ENCODE data around the gene THUMPD3. TPM values are rescaled to one million over a fixed set of nuclear protein-coding genes. Genes with fewer than 3 reads are reported as not detected.

Gene THUMPD3
- total and polyA plus RNA-seq, 9 of the 15 experiments (the other 6 are each of a cell fraction or from before 2014, with no cell fraction given), result 58.3 to 132 (median 113) TPM

- TF ChIP-seq, protein P1, sequence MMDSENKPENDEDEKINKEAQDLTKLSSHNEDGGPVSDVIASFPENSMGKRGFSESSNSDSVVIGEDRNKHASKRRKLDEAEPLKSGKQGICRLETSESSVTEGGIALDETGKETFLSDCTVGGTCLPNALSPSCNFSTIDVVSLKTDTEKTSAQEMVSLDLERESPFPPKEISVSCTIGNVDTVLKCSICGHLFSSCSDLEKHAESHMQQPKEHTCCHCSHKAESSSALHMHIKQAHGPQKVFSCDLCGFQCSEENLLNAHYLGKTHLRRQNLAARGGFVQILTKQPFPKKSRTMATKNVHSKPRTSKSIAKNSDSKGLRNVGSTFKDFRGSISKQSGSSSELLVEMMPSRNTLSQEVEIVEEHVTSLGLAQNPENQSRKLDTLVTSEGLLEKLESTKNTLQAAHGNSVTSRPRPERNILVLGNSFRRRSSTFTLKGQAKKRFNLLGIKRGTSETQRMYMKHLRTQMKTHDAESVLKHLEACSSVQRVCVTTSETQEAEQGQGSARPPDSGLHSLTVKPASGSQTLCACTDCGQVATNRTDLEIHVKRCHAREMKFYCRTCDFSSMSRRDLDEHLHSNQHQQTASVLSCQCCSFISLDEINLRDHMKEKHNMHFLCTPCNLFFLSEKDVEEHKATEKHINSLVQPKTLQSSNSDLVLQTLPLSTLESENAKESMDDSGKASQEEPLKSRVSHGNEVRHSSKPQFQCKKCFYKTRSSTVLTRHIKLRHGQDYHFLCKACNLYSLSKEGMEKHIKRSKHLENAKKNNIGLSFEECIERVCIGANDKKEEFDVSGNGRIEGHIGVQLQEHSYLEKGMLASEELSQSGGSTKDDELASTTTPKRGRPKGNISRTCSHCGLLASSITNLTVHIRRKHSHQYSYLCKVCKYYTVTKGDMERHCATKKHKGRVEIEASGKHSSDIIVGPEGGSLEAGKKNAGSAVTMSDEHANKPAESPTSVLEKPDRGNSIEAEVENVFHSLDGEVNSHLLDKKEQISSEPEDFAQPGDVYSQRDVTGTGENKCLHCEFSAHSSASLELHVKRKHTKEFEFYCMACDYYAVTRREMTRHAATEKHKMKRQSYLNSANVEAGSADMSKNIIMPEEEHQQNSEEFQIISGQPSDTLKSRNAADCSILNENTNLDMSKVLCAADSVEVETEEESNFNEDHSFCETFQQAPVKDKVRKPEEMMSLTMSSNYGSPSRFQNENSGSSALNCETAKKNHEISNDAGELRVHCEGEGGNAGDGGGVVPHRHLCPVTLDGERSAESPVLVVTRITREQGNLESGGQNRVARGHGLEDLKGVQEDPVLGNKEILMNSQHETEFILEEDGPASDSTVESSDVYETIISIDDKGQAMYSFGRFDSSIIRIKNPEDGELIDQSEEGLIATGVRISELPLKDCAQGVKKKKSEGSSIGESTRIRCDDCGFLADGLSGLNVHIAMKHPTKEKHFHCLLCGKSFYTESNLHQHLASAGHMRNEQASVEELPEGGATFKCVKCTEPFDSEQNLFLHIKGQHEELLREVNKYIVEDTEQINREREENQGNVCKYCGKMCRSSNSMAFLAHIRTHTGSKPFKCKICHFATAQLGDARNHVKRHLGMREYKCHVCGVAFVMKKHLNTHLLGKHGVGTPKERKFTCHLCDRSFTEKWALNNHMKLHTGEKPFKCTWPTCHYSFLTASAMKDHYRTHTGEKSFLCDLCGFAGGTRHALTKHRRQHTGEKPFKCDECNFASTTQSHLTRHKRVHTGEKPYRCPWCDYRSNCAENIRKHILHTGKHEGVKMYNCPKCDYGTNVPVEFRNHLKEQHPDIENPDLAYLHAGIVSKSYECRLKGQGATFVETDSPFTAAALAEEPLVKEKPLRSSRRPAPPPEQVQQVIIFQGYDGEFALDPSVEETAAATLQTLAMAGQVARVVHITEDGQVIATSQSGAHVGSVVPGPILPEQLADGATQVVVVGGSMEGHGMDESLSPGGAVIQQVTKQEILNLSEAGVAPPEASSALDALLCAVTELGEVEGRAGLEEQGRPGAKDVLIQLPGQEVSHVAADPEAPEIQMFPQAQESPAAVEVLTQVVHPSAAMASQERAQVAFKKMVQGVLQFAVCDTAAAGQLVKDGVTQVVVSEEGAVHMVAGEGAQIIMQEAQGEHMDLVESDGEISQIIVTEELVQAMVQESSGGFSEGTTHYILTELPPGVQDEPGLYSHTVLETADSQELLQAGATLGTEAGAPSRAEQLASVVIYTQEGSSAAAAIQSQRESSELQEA (IDR thresholded peaks at IDR 0.05; ENCODE audit: low read depth), result no peak
- TF ChIP-seq ZNF76 (CRISPR knock-in tag; IDR thresholded peaks at IDR 0.05; ENCODE audit: borderline replicate concordance), result no peak
- TF ChIP-seq ZFX (CRISPR knock-in tag; IDR thresholded peaks at IDR 0.05), result no peak
- no peak for TF ChIP-seq FOXA1 (IDR thresholded peaks at IDR 0.05; ENCODE audit: borderline replicate concordance)
- TF ChIP-seq ZBTB49 (CRISPR knock-in tag; IDR thresholded peaks at IDR 0.05; ENCODE audit: borderline replicate concordance), result no peak
Observed at GRCh38 chr3:9327578-9327977, 35.3 kb upstream of the THUMPD3 start (continued).
